Thoracic aorta (tissue), 2 donors: Measurements from ENCODE around the gene FOXG1. TPM values are rescaled to one million over a fixed set of nuclear protein-coding genes. Genes with fewer than 3 reads are reported as not detected.

Source experiments
- ATAC-seq: fragments of 150-250 bp; one replicate; pipeline ENCODE4 v1.8.0; 2017; ENCODE audit warnings: low read depth; ENCODE audit not compliant: insufficient number of reproducible peaks, low FRiP score
- DNase-seq: peaks from one replicate; pipeline ENCODE4 v3.0.0-alpha.2; 2020; ENCODE audit warnings: low spot score
- H3K27ac ChIP-seq, 2 donors: fragments of 200-600 bp; sonication (generic); 1 replicate in 1 of 2; 2 replicates in 1 of 2; pipeline ENCODE4 v1.5.1; 2016; ENCODE audit warnings: mild to moderate bottlenecking in 2 of 2, moderate library complexity in 2 of 2
- H3K27me3 ChIP-seq: fragments of 200-600 bp; sonication (generic); replicated peaks from 2 replicates; pipeline ENCODE4 v1.6.0; 2016; ENCODE audit warnings: mild to moderate bottlenecking; ENCODE audit not compliant: insufficient read depth
- H3K36me3 ChIP-seq: fragments of 200-600 bp; sonication (generic); one replicate; pipeline ENCODE4 v1.5.1; 2016
- H3K4me1 ChIP-seq, 2 donors: fragments of 200-600 bp; sonication (generic); 1 replicate in 1 of 2; 2 replicates in 1 of 2; pipeline versions ENCODE4 v1.5.1 to v1.6.0; 2016; ENCODE audit warnings: low read depth in 2 of 2, mild to moderate bottlenecking in 1 of 2; ENCODE audit not compliant: control insufficient read depth in 1 of 2
- H3K4me3 ChIP-seq: fragments of 200-600 bp; sonication (generic); 2 replicates; pipeline ENCODE4 v1.5.1; 2016; ENCODE audit warnings: mild to moderate bottlenecking
- H3K9me3 ChIP-seq: fragments of 200-600 bp; sonication (generic); 2 replicates; pipeline ENCODE4 v1.5.1; 2016
- total RNA-seq, 2 donors: library from RNA; depleted of rRNA; stranded (reverse); fragments of >200 nt; gene quantifications; one replicate each; pipeline versions ENCODE4 v1.1.0 to v1.2.3, GENCODE V29; 2016
- TF ChIP-seq, protein P1 (sequence below): fragments of 200-600 bp; sonication (generic); IDR thresholded peaks from one replicate; pipeline ENCODE4 v1.5.1; 2019; ENCODE audit warnings: antibody characterized with exemption

FOXG1 gene
- total RNA-seq, 2 donors from 2014 or later: 0.28 TPM; not detected in 1

DNA sequence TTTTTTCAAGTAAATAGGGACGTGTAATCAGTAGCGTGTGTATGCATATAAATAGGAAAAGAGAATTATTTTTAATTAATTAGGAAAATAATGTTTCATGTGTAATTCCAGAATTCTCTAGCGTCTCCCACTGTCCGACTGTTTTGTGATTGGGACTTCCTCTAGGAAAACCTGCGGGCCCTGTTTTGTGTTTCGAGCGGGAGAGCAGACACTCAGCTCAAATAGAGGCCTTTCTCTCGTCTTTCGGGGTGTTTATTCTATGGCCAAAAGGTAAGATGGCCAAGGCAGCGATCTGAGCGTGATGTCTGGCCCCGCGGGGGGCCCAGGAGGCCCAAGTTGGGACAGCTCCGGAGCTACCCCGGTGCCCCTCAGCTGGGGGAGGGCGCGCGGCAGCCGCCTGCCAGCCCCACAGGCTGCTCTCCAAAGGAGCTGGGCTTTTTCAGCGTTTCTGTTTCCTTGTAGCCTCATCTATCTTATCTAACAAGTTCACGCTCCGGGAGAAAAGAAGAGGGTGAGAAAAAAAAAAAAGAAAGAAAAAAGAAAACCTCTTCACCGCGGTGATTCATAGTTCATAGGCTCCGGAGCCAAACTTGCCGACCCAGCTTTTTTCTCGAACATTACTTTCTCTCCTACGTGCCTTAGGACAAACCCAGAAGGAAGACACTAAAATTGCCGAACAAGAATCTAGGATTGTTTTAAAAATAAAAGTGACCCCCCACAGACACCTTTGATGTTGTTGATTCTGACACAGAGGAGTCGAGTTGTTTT lies 7.5 kb upstream of the FOXG1 start:
- no peaks in the 10 kb centered on the region for H3K36me3 ChIP-seq
- DNase-seq (no peak), ATAC-seq (no peak)
- H3K4me1 ChIP-seq: peaks cover 0 to 7% of the 10 kb centered on the region in 2 donors
- no peak overlapping the region for H3K27ac ChIP-seq
- TF ChIP-seq, protein P1, sequence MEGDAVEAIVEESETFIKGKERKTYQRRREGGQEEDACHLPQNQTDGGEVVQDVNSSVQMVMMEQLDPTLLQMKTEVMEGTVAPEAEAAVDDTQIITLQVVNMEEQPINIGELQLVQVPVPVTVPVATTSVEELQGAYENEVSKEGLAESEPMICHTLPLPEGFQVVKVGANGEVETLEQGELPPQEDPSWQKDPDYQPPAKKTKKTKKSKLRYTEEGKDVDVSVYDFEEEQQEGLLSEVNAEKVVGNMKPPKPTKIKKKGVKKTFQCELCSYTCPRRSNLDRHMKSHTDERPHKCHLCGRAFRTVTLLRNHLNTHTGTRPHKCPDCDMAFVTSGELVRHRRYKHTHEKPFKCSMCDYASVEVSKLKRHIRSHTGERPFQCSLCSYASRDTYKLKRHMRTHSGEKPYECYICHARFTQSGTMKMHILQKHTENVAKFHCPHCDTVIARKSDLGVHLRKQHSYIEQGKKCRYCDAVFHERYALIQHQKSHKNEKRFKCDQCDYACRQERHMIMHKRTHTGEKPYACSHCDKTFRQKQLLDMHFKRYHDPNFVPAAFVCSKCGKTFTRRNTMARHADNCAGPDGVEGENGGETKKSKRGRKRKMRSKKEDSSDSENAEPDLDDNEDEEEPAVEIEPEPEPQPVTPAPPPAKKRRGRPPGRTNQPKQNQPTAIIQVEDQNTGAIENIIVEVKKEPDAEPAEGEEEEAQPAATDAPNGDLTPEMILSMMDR: no peak
- no peaks in the 10 kb centered on the region for H3K9me3 ChIP-seq
- peaks cover 29% of the 10 kb centered on the region for H3K27me3 ChIP-seq
- H3K4me3 ChIP-seq: no peak overlapping the region

DNA sequence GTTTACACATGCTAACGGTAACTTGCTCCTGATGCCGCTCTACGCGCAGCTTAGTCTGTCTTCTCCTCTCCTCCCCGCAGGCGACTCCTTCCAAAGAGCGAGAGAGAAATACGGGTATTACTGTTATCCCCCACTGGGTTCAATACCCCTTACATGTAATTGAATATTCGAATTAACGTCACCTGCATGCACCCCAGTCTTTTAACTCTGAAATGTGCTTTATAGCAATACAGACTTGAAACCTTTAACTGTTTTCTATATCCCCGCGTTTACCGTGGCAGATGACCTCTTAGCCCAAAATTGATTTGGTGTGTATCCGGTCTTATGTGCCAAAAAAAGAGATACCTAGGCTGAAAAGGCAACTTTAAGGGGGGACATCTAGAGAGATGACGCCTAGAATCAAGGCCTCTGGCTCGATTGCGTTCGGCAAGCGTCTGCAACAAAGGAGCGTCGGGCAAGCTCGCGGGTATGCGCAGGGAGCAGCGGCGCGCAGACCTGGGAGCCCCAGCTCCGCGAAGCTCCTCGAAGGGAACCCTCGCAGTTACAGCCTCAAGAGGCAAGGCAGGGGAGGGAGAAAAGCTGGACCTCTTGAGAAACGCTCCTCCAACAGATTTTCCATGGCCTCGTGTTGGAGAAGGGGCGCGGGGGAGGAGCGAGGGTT lies 6.8 kb upstream of the FOXG1 start:
- no peak overlapping the region for H3K4me3 ChIP-seq
- TF ChIP-seq, protein P1: no peak
- no peak overlapping the region for H3K27ac ChIP-seq
- H3K9me3 ChIP-seq: no peaks in the 10 kb centered on the region
- no peaks in the 10 kb centered on the region for H3K36me3 ChIP-seq
- ATAC-seq: no peak
- H3K27me3 ChIP-seq: peaks cover 29% of the 10 kb centered on the region
- peaks cover 0 to 7% of the 10 kb centered on the region in 2 donors for H3K4me1 ChIP-seq
- no peak for DNase-seq

DNA sequence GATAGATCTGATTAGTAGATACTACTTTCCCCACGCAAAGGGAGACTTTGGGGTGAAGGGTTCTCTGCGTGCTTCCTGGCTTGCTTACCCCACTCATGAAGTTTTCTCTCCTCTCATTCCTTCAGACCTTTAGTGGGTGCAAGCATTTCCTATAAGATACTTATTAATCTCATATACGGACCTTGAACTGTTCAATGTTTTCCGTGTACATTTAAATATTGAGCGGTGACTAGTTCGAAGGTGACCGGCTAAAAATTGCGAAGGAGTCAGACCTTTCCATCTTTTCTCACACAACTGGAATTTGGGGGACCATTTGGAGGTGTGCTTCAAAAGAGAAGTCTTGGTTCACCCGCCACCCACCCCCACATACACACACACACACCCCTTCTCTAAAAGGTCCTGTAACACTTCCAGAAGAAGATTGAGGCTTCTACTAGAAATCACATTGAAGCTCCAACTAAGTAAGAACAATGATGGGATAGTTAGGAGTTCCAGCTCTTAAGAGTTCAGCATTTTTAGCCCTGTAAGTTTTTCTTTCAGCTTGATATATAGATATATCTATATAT lies 6.1 kb upstream of the FOXG1 start:
- ATAC-seq (no peak), DNase-seq (no peak)
- Histone ChIP-seq H3K36me3 (no peaks in the 10 kb centered on the region), H3K27me3 (peaks cover 29% of the 10 kb centered on the region), H3K4me1 (peaks cover 5 to 11% of the 10 kb centered on the region in 2 donors), H3K9me3 (no peaks in the 10 kb centered on the region), H3K4me3 (no peak overlapping the region), H3K27ac (no peak overlapping the region)
- TF ChIP-seq, protein P1: no peak

GRCh38 chr14:28761438-28762291 lies 4.9 kb upstream of the FOXG1 start:
- no peaks in the 10 kb centered on the region for H3K9me3 ChIP-seq
- H3K27me3 ChIP-seq: peaks cover 29% of the 10 kb centered on the region
- H3K4me3 ChIP-seq: no peak overlapping the region
- no peak for DNase-seq
- H3K4me1 ChIP-seq: peaks cover 12 to 20% of the 10 kb centered on the region in 2 donors
- H3K27ac ChIP-seq: no peak overlapping the region
- TF ChIP-seq, protein P1: no peak
- H3K36me3 ChIP-seq: no peaks in the 10 kb centered on the region
- ATAC-seq: no peak
